BE2C (cell line): ENCODE measurements around the gene PTGES.

Experiments used
- DNase-seq: peaks from one replicate; pipeline ENCODE4 v3.0.0-alpha.2; 2020
- H3K27me3 ChIP-seq: fragments of 250-450 bp; sonication (Bioruptor Pico); 2 replicates; pipeline ENCODE4 v1.5.1; 2020; ENCODE audit warnings: mild to moderate bottlenecking
- H3K36me3 ChIP-seq: fragments of 250-450 bp; sonication (Bioruptor Pico); 2 replicates; pipeline ENCODE4 v1.5.1; 2020; ENCODE audit warnings: mild to moderate bottlenecking
- H3K4me1 ChIP-seq: fragments of 250-450 bp; sonication (Bioruptor Pico); 2 replicates; pipeline ENCODE4 v1.5.1; 2020
- H3K4me3 ChIP-seq: 2 replicates; pipeline ENCODE4 v1.5.1; 2011; ENCODE audit warnings: low read depth, low read length
- H3K9me3 ChIP-seq: fragments of 250-450 bp; sonication (Bioruptor Pico); 2 replicates; pipeline ENCODE4 v1.5.1; 2020
- TF ChIP-seq, protein P1 (sequence below): IDR thresholded peaks from 2 replicates; pipeline ENCODE4 v1.5.1; 2012; ENCODE audit warnings: mild to moderate bottlenecking, low read depth, low read length

The PTGES gene

DNA sequence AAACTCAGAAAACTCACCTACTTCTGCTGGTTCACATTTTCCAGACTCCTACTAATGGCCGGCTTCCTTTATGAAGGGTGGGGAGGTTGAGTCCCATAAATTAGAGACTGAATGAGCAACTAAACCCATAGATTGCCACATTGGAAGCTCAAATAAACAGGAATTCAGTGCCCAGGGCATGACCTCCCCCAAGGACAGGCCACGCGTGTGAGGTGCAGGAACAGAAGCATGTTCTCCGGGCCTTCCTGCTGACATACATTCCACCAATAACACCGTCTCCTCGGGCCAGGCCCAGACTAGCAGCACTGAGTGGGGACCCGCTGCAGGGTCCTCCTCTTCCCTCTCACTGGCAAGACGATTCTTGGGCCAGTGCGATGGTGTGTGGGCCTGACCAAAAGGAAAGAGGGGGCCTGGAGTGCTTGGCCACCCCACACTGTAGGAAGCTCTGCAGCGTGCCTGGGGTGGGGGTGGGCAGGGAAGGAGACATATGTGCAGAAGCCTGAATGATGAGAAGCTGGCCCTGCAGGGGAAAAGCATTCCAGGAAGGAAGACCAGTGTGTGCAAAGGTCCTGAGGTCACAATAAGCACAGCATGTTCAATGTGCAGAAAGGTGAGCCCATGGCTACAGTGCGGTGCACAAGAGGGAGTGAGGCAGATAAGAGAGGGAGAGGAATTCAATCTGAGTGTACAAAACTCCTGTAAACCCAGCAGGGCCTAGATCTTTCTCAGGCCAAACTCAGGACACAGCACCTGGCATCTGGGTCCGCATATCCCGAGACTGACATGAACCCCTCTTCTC lies 12.0 kb downstream of the PTGES start:
- no peak overlapping the region for H3K4me3 ChIP-seq
- H3K36me3 ChIP-seq, result no peaks in the 10 kb centered on the region
- no peaks in the 10 kb centered on the region for H3K27me3 ChIP-seq
- no peaks in the 10 kb centered on the region for H3K9me3 ChIP-seq
- DNase-seq, result no peak
- H3K4me1 ChIP-seq, result no peaks in the 10 kb centered on the region
- TF ChIP-seq, protein P1, sequence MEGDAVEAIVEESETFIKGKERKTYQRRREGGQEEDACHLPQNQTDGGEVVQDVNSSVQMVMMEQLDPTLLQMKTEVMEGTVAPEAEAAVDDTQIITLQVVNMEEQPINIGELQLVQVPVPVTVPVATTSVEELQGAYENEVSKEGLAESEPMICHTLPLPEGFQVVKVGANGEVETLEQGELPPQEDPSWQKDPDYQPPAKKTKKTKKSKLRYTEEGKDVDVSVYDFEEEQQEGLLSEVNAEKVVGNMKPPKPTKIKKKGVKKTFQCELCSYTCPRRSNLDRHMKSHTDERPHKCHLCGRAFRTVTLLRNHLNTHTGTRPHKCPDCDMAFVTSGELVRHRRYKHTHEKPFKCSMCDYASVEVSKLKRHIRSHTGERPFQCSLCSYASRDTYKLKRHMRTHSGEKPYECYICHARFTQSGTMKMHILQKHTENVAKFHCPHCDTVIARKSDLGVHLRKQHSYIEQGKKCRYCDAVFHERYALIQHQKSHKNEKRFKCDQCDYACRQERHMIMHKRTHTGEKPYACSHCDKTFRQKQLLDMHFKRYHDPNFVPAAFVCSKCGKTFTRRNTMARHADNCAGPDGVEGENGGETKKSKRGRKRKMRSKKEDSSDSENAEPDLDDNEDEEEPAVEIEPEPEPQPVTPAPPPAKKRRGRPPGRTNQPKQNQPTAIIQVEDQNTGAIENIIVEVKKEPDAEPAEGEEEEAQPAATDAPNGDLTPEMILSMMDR, result no peak

DNA sequence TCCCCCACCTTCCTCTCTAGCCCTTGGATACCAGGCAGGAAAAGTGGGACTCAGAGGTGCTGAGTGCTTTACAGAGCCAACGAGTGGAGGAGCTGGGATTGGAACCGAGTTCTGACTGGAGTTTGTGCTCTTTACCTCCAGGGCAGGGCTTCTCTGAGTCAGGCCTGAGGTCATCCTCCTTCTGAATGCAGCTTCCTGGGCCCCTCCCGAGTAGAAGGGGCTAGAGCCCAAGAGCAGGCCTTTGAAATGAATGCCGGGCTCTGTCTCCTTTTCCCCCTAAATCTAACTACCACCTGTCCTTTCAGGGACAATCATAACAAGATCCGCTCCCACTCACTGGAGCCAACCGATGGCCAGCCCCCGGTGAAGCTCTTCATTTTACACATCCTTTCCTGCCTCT lies 12.7 kb downstream of the PTGES start:
- Histone ChIP-seq H3K4me1 (no peaks in the 10 kb centered on the region), H3K36me3 (no peaks in the 10 kb centered on the region), H3K9me3 (no peaks in the 10 kb centered on the region), H3K4me3 (no peak overlapping the region), H3K27me3 (no peaks in the 10 kb centered on the region)
- no peak for DNase-seq
- TF ChIP-seq, protein P1, result no peak

DNA sequence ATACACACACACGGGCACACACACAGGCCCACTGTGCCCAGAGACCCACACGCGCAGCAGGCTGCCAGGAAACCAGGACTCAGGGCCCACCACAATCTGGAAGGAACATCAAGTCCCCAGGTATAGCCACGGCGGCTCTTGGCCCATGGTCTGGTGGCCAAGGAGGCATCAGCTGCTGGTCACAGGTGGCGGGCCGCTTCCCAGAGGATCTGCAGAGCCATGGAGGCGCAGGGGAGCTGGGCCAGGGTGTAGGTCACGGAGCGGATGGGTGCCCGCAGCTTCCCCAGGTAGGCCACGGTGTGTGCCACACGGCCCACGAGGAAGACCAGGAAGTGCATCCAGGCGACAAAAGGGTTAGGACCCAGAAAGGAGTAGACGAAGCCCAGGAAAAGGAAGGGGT lies 13.4 kb downstream of the PTGES start:
- TF ChIP-seq, protein P1, result no peak
- DNase-seq, result no peak
- Histone ChIP-seq H3K4me1 (no peaks in the 10 kb centered on the region), H3K27me3 (no peaks in the 10 kb centered on the region), H3K4me3 (no peak overlapping the region), H3K9me3 (no peaks in the 10 kb centered on the region), H3K36me3 (no peaks in the 10 kb centered on the region)

DNA sequence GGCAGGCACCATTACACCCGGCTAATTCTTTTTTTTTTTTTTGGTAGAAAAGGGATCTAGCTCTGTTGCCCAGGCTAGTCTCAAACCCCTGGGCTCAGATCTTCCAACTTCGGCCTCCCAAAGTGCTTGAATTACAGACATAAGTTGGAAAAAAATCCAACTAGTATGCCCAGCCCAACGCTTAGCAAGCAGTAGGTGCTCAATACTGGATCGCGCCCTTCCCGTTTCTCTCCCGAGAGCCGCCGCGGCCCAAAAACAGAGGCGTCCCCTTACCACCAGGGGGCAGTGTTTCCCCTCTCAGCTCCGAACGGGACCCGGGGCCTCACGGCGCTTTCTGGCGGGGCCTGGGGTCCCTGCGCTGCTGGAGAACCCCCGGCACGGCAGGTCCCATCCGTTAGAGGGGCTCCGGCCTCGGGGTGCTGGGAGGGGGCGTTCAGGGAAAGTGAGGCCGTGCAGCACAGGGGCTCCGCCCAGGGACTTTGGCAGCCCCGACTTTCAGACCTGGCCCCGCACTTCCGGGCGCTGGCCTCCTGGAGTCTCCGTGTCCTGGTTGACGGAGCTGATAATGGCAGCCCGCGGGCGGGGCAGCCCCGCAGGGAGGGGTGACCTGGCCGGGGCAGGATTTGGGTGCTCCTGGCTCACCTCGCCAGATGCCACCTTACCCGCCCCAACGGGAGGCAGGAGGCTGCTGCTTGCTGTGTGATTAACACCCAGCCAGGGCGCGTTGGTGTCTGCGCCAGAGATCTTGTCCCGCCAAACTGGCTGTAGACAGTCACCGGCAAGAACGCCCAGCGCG lies 15.2 kb downstream of the PTGES start:
- Histone ChIP-seq H3K4me1 (no peaks in the 10 kb centered on the region), H3K9me3 (no peaks in the 10 kb centered on the region), H3K36me3 (no peaks in the 10 kb centered on the region), H3K27me3 (no peaks in the 10 kb centered on the region), H3K4me3 (peak overlapping the region; percentile 72)
- DNase-seq, result peak; percentile 88
- TF ChIP-seq, protein P1, result peak; percentile 91

DNA sequence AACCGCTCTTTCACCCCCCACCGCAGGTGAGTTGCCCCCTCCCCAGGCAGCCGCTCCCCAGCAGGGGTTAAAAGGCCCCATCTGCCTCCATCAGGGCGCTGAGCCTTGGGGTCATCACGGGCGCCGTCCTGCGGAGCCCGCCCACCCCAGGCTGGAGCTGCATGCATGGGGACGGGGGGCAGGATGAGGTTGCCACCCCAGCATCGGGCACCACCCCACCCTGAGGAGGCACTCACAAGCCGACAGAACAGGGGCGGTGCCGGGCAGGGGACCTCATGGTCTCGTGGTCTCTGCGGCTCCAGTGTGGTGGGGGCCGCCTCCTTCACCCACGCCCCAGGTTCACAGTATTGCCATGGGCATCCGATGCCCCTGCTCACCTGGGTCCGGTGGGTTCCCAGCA lies 16.5 kb downstream of the PTGES start:
- Histone ChIP-seq H3K27me3 (no peaks in the 10 kb centered on the region), H3K4me1 (no peaks in the 10 kb centered on the region), H3K9me3 (no peaks in the 10 kb centered on the region), H3K4me3 (no peak overlapping the region), H3K36me3 (no peaks in the 10 kb centered on the region)
- TF ChIP-seq, protein P1, result no peak
- DNase-seq, result no peak

DNA sequence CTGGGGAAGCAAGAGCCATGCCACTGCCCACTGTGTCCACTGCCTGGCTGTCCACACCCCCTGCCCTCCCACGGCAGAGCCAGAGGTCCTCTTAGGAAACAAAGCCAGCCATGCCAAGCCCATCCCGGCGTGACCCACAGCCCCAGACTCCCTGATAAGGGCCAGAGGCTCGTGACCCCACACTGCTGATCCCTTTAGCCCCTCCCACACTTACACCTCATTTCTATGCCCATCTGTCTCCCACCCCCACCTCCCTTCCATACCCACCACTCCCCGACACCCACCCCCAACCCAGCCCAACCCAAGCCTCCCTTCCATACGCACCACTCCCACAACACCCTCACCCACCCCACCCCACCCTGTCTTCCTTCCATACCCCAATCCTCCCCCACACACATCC lies 17.3 kb downstream of the PTGES start:
- Histone ChIP-seq H3K36me3 (no peaks in the 10 kb centered on the region), H3K4me1 (no peaks in the 10 kb centered on the region), H3K9me3 (no peaks in the 10 kb centered on the region), H3K4me3 (no peak overlapping the region), H3K27me3 (no peaks in the 10 kb centered on the region)
- no peak for DNase-seq
- TF ChIP-seq, protein P1, result no peak
